AG09319 (cell line): ENCODE results near the gene RNF215.

Experiments used
- DNase-seq: peaks from one replicate; pipeline ENCODE4 v3.0.0-alpha.2; 2010; ENCODE audit warnings: low read depth; ENCODE audit errors: extremely low read depth
- CTCF ChIP-seq: IDR thresholded peaks from 2 replicates; pipeline ENCODE4 v1.5.1; 2011; ENCODE audit warnings: low read depth, mild to moderate bottlenecking, inconsistent platforms, low read length, moderate library complexity

RNF215 gene

GRCh38 chr22:30356449-30357235 lies 30.6 kb downstream of the RNF215 start, which contains the start of the genes CCDC157 and SF3A1:
Gene CCDC157, plus strand, starts transcription at chr22:30357007. Its CDS starts 8,994 bp downstream, at chr22:30366001.
Gene SF3A1, minus strand, starts transcription at chr22:30356894. Its CDS starts 102 bp downstream, at chr22:30356792.
- peak; percentile 71 for DNase-seq
- no peak for TF ChIP-seq CTCF

- no peak for TF ChIP-seq CTCF
- no peak for DNase-seq
Observed at GRCh38 chr22:30354644-30355043, 32.6 kb downstream of the RNF215 start.

- DNase-seq: no peak
- no peak for TF ChIP-seq CTCF
Observed at GRCh38 chr22:30351226-30351625, 36.0 kb downstream of the RNF215 start.

GRCh38 chr22:30348809-30349208 lies 38.4 kb downstream of the RNF215 start:
- TF ChIP-seq CTCF: no peak
- peak; percentile 57 for DNase-seq

GRCh38 chr22:30348404-30348803 lies 38.8 kb downstream of the RNF215 start:
- TF ChIP-seq CTCF: no peak
- DNase-seq: no peak

GRCh38 chr22:30347255-30347892 lies 39.8 kb downstream of the RNF215 start:
- no peak for DNase-seq
- no peak for TF ChIP-seq CTCF
